Measurements from ENCODE around the gene PTPN4.

PTPN4 gene

DNA sequence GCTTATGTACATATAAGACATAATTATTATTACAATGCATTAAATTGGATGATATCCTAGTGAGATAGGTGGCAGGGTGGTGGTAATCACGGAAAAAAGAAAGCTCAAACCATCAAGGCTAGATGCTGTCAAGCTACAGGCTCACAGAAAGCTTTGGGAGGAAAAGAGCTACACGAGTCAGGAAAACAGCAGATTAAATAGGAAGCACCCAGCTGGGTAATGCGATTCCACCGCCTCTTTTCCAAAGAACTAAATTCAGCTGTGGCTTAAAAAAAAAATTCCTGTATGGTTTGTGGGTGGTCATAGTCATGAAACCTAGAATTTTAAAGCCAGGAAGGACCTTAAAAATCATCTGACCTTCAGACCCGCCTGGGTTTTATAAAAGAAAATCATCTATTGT is 23.7 kb upstream of the PTPN4 start:
- TF ChIP-seq EP300 (IDR thresholded peaks at IDR 0.05; ENCODE audit: borderline replicate concordance) (no peak), CREB1 (IDR thresholded peaks at IDR 0.05; ENCODE audit: low read depth) (no peak), TEAD4 (IDR thresholded peaks at IDR 0.05) (no peak), FOXM1 (IDR thresholded peaks at IDR 0.05; ENCODE audit: borderline replicate concordance, low read depth) (no peak)
- TF ChIP-seq, protein P1, sequence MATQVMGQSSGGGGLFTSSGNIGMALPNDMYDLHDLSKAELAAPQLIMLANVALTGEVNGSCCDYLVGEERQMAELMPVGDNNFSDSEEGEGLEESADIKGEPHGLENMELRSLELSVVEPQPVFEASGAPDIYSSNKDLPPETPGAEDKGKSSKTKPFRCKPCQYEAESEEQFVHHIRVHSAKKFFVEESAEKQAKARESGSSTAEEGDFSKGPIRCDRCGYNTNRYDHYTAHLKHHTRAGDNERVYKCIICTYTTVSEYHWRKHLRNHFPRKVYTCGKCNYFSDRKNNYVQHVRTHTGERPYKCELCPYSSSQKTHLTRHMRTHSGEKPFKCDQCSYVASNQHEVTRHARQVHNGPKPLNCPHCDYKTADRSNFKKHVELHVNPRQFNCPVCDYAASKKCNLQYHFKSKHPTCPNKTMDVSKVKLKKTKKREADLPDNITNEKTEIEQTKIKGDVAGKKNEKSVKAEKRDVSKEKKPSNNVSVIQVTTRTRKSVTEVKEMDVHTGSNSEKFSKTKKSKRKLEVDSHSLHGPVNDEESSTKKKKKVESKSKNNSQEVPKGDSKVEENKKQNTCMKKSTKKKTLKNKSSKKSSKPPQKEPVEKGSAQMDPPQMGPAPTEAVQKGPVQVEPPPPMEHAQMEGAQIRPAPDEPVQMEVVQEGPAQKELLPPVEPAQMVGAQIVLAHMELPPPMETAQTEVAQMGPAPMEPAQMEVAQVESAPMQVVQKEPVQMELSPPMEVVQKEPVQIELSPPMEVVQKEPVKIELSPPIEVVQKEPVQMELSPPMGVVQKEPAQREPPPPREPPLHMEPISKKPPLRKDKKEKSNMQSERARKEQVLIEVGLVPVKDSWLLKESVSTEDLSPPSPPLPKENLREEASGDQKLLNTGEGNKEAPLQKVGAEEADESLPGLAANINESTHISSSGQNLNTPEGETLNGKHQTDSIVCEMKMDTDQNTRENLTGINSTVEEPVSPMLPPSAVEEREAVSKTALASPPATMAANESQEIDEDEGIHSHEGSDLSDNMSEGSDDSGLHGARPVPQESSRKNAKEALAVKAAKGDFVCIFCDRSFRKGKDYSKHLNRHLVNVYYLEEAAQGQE (IDR thresholded peaks at IDR 0.05; ENCODE audit: low read depth) = no peak
- TF ChIP-seq, protein P2, sequence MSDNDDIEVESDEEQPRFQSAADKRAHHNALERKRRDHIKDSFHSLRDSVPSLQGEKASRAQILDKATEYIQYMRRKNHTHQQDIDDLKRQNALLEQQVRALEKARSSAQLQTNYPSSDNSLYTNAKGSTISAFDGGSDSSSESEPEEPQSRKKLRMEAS (IDR thresholded peaks at IDR 0.05) = no peak

DNA sequence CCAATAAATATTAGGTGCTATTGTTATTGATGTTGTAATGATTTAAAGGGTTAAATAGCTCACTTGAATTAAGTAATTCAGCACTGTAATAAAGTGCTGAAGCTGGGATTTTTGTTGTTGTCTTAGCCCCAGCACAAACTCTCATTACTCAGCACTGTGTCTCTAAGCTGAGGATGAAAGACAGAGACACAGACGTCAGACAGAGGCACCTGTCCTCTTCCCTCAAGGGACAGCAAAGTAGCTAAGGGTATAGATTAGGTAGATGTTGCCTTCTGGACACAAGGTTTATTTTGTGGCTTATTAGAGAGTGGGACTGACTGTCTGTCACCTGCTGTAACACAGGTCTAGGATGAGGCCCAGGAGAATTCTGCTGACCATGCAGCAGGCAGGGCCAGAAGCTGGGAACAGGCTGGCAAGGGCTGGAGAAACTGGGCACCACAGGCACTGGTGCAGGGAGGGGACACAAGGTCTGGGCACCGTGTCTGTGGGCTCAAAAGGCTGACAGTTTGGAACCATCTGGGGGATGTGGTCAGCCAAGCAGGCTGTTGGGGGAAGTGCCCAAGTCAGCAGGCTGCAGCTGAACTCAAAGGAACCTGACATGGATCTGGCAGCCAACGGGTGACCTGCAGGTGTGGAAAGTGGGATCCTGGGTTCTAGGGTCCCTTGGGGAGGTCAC is 20.0 kb upstream of the PTPN4 start:
- TF ChIP-seq ZBTB7A (IDR thresholded peaks at IDR 0.05; ENCODE audit: low read depth) (no peak), EGR1 (IDR thresholded peaks at IDR 0.05) (no peak), CREB1 (IDR thresholded peaks at IDR 0.05; ENCODE audit: low read depth) (no peak), TCF12 (IDR thresholded peaks at IDR 0.05; ENCODE audit: low read depth) (no peak), FOXM1 (IDR thresholded peaks at IDR 0.05; ENCODE audit: borderline replicate concordance, low read depth) (no peak), TEAD4 (IDR thresholded peaks at IDR 0.05) (no peak), YY1 (IDR thresholded peaks at IDR 0.05; ENCODE audit: low read depth) (no peak), RAD21 (IDR thresholded peaks at IDR 0.05; ENCODE audit: low read depth) (no peak), EP300 (IDR thresholded peaks at IDR 0.05; ENCODE audit: borderline replicate concordance) (no peak), CEBPB (IDR thresholded peaks at IDR 0.05) (no peak)
- TF ChIP-seq, protein P3, sequence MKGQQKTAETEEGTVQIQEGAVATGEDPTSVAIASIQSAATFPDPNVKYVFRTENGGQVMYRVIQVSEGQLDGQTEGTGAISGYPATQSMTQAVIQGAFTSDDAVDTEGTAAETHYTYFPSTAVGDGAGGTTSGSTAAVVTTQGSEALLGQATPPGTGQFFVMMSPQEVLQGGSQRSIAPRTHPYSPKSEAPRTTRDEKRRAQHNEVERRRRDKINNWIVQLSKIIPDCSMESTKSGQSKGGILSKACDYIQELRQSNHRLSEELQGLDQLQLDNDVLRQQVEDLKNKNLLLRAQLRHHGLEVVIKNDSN (IDR thresholded peaks at IDR 0.05) = no peak
- TF ChIP-seq, protein P1 (IDR thresholded peaks at IDR 0.05; ENCODE audit: low read depth) = no peak

DNA sequence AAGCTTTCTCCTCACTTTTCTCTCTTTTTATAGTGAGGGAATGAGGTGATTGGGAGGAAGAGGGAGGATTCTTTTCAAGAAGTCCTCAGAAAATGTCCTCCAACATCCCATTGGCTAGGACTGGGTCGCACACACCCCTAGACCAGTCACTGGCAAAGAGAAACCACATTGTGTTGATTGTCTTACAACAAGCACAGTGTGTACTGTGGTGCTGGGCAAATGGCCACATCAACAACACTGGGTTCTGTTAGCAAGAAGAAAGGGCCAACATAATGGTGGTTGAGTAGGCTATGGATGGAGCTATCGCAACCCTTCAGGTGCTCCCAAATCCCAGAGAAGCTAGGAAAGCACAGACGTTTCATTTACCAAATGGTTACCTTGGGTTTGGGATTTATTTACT is 18.7 kb upstream of the PTPN4 start:
- TF ChIP-seq TAF1 (IDR thresholded peaks at IDR 0.05; ENCODE audit: low read depth) (no peak), EGR1 (IDR thresholded peaks at IDR 0.05) (no peak), NFIC (IDR thresholded peaks at IDR 0.05) (no peak), TCF12 (IDR thresholded peaks at IDR 0.05; ENCODE audit: low read depth) (no peak), CEBPB (IDR thresholded peaks at IDR 0.05) (no peak), FOXM1 (IDR thresholded peaks at IDR 0.05; ENCODE audit: borderline replicate concordance, low read depth) (no peak), EP300 (IDR thresholded peaks at IDR 0.05; ENCODE audit: borderline replicate concordance) (no peak), TEAD4 (IDR thresholded peaks at IDR 0.05) (no peak), ZBTB7A (IDR thresholded peaks at IDR 0.05; ENCODE audit: low read depth) (no peak)
- TF ChIP-seq, protein P3 (IDR thresholded peaks at IDR 0.05) = no peak

DNA sequence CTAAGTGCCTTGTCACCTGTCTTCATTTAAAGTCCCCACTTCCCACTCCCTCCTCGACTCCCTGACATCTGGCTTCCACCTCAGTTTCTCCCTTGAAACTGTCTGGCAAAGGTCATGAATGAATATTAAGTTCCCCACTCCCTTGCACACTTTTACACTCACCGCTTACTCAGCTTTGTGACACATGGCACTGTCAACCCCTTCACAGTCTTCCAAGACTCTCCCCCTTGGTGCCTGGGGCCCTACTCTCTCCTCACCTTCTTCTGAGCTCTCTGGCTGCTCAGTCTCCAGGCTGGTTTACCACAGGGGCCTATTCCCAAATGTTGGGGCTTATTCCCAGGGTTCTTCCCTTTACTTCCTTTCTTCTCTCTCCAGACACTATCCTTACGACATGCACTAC is 17.9 kb upstream of the PTPN4 start:
- TF ChIP-seq TCF12 (IDR thresholded peaks at IDR 0.05; ENCODE audit: low read depth) (no peak), RAD21 (IDR thresholded peaks at IDR 0.05; ENCODE audit: low read depth) (no peak), FOXM1 (IDR thresholded peaks at IDR 0.05; ENCODE audit: borderline replicate concordance, low read depth) (no peak), CREB1 (IDR thresholded peaks at IDR 0.05; ENCODE audit: low read depth) (no peak), TEAD4 (IDR thresholded peaks at IDR 0.05) (no peak), TAF1 (IDR thresholded peaks at IDR 0.05; ENCODE audit: low read depth) (no peak), YY1 (IDR thresholded peaks at IDR 0.05; ENCODE audit: low read depth) (no peak), CEBPB (IDR thresholded peaks at IDR 0.05) (no peak), NFIC (IDR thresholded peaks at IDR 0.05) (no peak), EP300 (IDR thresholded peaks at IDR 0.05; ENCODE audit: borderline replicate concordance) (no peak)
- TF ChIP-seq, protein P3 (IDR thresholded peaks at IDR 0.05) = no peak
- TF ChIP-seq, protein P2 (IDR thresholded peaks at IDR 0.05) = no peak

GRCh38 chr2:119744335-119744939 is 15.3 kb upstream of the PTPN4 start:
- peak; percentile 52 for TF ChIP-seq NFIC (IDR thresholded peaks at IDR 0.05)
- no peak for TF ChIP-seq CEBPB (IDR thresholded peaks at IDR 0.05)
